ENCODE measurements around the gene TK2. TPM values are rescaled to one million over a fixed set of nuclear protein-coding genes. Genes with fewer than 3 reads are reported as not detected.

Gene TK2
- total and polyA plus RNA-seq, 2 donors (not counting 1 experiment from before 2014, with no cell fraction given) = 34.8 to 73.7 TPM

DNA sequence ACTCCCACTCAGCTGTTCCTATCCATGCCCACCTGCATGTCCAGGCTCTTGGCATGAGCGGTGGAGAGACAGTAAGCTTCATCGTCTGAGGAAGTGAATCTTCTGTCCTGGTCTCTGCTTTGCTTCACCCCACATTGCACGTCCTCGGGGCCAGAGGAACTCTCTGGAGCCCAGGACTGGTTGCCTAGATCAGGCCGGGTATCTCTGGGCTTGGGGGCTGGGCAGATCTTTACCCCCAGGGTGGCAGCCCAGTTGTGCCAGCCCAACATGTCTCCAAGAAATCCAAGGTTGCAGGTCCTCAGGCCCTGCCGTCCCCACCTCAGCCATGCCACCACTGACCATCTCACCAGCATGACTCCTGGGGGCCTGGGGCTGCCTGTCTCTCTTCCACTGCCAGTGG, 64.5 kb downstream of the TK2 start:
- H3K79me2 ChIP-seq (ENCODE audit: control insufficient read depth, insufficient read depth, low read length) = no peaks in the 10 kb centered on the region
- H3K4me1 ChIP-seq (ENCODE audit: control insufficient read depth, extremely low read depth, insufficient read depth, low read length) = peaks cover 6% of the 10 kb centered on the region
- no peaks in the 10 kb centered on the region for H3K9me3 ChIP-seq (ENCODE audit: control insufficient read depth, insufficient read depth, low read depth, low read length)
- no peak overlapping the region for H3K27ac ChIP-seq (ENCODE audit: insufficient read depth, low read length)
- no peak overlapping the region for H3K4me3 ChIP-seq (replicated peaks in 1 of 4; ENCODE audit: control extremely low read depth in 1 of 4, insufficient read depth in 1 of 4, low read depth in 3 of 4, low read length in 4 of 4)
- DNase-seq (ENCODE audit: low read depth in 2 of 2) = no peak
- H2AFZ ChIP-seq (ENCODE audit: low read length) = no peak overlapping the region
- H3K9ac ChIP-seq (ENCODE audit: insufficient read depth, low read length) = no peak overlapping the region
- peaks cover 2% of the 10 kb centered on the region for H3K27me3 ChIP-seq (ENCODE audit: control insufficient read depth, insufficient read depth, low read length)
- no peak overlapping the region for H3K4me2 ChIP-seq (ENCODE audit: extremely low read depth, insufficient read depth, low read length)
- TF ChIP-seq EZH2 (IDR thresholded peaks at IDR 0.05; ENCODE audit: low read length, missing control alignments) = no peak
- no peaks in the 10 kb centered on the region for H4K20me1 ChIP-seq (ENCODE audit: control insufficient read depth, extremely low read depth, insufficient read depth, low read length)
- H3K36me3 ChIP-seq (ENCODE audit: control insufficient read depth, insufficient read depth, low read length) = no peaks in the 10 kb centered on the region

DNA sequence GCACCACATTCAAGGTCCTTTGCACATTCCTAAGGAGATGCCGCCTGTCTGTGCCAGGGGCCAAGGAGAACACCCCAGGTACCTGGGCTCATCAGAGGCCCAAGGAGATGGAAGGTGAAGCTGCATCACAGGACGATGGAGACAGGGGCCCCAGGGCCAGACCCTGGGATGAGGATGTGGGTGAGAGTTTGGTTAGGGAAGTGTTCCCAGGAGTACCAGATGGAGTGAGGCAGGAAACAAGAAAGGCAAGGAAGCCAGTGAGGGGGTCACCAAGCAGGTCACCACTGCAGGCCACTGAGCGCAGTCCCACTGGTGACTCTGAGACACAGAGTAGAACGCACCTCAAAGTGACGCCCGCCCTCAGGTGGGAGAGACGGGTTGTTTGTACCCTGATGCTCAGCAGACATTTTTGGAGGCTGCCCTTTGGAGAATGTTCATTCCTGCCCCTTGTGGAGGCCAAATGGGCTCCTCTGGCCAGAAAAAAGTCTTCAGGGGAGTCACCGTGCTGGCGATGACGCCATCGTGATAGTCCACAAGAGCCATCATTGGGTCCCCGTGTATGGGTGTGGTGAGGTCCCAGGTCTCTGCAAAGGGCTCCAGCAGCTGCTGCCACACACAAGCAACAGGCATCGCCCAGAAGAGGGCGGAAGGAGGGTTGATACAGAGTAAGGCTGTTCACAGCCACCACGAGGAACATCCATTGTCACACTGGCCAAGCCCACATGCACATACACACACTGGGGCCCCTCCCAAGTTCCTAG, 65.3 kb downstream of the TK2 start:
- H3K79me2 ChIP-seq (ENCODE audit: control insufficient read depth, insufficient read depth, low read length) = no peaks in the 10 kb centered on the region
- H3K9me3 ChIP-seq (ENCODE audit: control insufficient read depth, insufficient read depth, low read depth, low read length) = no peaks in the 10 kb centered on the region
- H3K9ac ChIP-seq (ENCODE audit: insufficient read depth, low read length) = no peak overlapping the region
- H2AFZ ChIP-seq (ENCODE audit: low read length) = no peak overlapping the region
- H4K20me1 ChIP-seq (ENCODE audit: control insufficient read depth, extremely low read depth, insufficient read depth, low read length) = no peaks in the 10 kb centered on the region
- TF ChIP-seq, protein P1, sequence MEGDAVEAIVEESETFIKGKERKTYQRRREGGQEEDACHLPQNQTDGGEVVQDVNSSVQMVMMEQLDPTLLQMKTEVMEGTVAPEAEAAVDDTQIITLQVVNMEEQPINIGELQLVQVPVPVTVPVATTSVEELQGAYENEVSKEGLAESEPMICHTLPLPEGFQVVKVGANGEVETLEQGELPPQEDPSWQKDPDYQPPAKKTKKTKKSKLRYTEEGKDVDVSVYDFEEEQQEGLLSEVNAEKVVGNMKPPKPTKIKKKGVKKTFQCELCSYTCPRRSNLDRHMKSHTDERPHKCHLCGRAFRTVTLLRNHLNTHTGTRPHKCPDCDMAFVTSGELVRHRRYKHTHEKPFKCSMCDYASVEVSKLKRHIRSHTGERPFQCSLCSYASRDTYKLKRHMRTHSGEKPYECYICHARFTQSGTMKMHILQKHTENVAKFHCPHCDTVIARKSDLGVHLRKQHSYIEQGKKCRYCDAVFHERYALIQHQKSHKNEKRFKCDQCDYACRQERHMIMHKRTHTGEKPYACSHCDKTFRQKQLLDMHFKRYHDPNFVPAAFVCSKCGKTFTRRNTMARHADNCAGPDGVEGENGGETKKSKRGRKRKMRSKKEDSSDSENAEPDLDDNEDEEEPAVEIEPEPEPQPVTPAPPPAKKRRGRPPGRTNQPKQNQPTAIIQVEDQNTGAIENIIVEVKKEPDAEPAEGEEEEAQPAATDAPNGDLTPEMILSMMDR (conservative IDR thresholded peaks at IDR 0.05 in 1 of 2, IDR thresholded peaks at IDR 0.05 in 1 of 2; ENCODE audit: low read depth in 1 of 2, low read length in 2 of 2) = no peak
- no peak for TF ChIP-seq EZH2 (IDR thresholded peaks at IDR 0.05; ENCODE audit: low read length, missing control alignments)
- H3K36me3 ChIP-seq (ENCODE audit: control insufficient read depth, insufficient read depth, low read length) = no peaks in the 10 kb centered on the region
- H3K27me3 ChIP-seq (ENCODE audit: control insufficient read depth, insufficient read depth, low read length) = peaks cover 2% of the 10 kb centered on the region
- H3K4me1 ChIP-seq (ENCODE audit: control insufficient read depth, extremely low read depth, insufficient read depth, low read length) = peaks cover 6% of the 10 kb centered on the region
- H3K27ac ChIP-seq (ENCODE audit: insufficient read depth, low read length) = no peak overlapping the region
- no peak overlapping the region for H3K4me2 ChIP-seq (ENCODE audit: extremely low read depth, insufficient read depth, low read length)
- no peak overlapping the region for H3K4me3 ChIP-seq (replicated peaks in 1 of 4; ENCODE audit: control extremely low read depth in 1 of 4, insufficient read depth in 1 of 4, low read depth in 3 of 4, low read length in 4 of 4)
- DNase-seq (ENCODE audit: low read depth in 2 of 2) = no peak

GRCh38 chr16:66483689-66484452, 66.1 kb downstream of the TK2 start:
- no peak overlapping the region for H3K4me3 ChIP-seq (replicated peaks in 1 of 4; ENCODE audit: control extremely low read depth in 1 of 4, insufficient read depth in 1 of 4, low read depth in 3 of 4, low read length in 4 of 4)
- H3K36me3 ChIP-seq (ENCODE audit: control insufficient read depth, insufficient read depth, low read length) = no peaks in the 10 kb centered on the region
- H3K9me3 ChIP-seq (ENCODE audit: control insufficient read depth, insufficient read depth, low read depth, low read length) = no peaks in the 10 kb centered on the region
- no peak overlapping the region for H3K4me2 ChIP-seq (ENCODE audit: extremely low read depth, insufficient read depth, low read length)
- TF ChIP-seq EZH2 (IDR thresholded peaks at IDR 0.05; ENCODE audit: low read length, missing control alignments) = no peak
- TF ChIP-seq, protein P1 (conservative IDR thresholded peaks at IDR 0.05 in 1 of 2, IDR thresholded peaks at IDR 0.05 in 1 of 2; ENCODE audit: low read depth in 1 of 2, low read length in 2 of 2) = peak; percentile 87 to 98
- H3K79me2 ChIP-seq (ENCODE audit: control insufficient read depth, insufficient read depth, low read length) = no peaks in the 10 kb centered on the region
- no peak overlapping the region for H3K9ac ChIP-seq (ENCODE audit: insufficient read depth, low read length)
- H4K20me1 ChIP-seq (ENCODE audit: control insufficient read depth, extremely low read depth, insufficient read depth, low read length) = no peaks in the 10 kb centered on the region
- peaks cover 6% of the 10 kb centered on the region for H3K4me1 ChIP-seq (ENCODE audit: control insufficient read depth, extremely low read depth, insufficient read depth, low read length)
- no peak overlapping the region for H2AFZ ChIP-seq (ENCODE audit: low read length)
- no peak overlapping the region for H3K27ac ChIP-seq (ENCODE audit: insufficient read depth, low read length)
- peak; percentile 59 to 64 for DNase-seq (ENCODE audit: low read depth in 2 of 2)
- H3K27me3 ChIP-seq (ENCODE audit: control insufficient read depth, insufficient read depth, low read length) = peaks cover 2% of the 10 kb centered on the region

Measured in fibroblast of lung (primary cell).